Karpas-422 (cell line): ENCODE results near the gene MBD5. TPM values are rescaled to one million over a fixed set of nuclear protein-coding genes. Genes with fewer than 3 reads are reported as not detected.
A peak's percentile ranks its signal among the peaks of the same experiment; 100 is the strongest.

ENCODE experiments used
- DNase-seq: peaks from one replicate; pipeline ENCODE4 v3.0.0-alpha.2; 2015
- H2AFZ ChIP-seq: fragments of 200-600 bp; sonication (generic); 2 replicates; pipeline ENCODE4 v1.6.1; 2014; ENCODE audit warnings: antibody characterized with exemption, low read length, mixed read lengths
- H3K27ac ChIP-seq: fragments of 200-600 bp; sonication (generic); 2 replicates; pipeline ENCODE4 v1.5.1; 2014; ENCODE audit warnings: mild to moderate bottlenecking, low read length, moderate library complexity
- H3K27me3 ChIP-seq: fragments of 200-600 bp; sonication (generic); 2 replicates; pipeline ENCODE4 v1.6.1; 2014; ENCODE audit warnings: low read length, mixed read lengths
- H3K36me3 ChIP-seq: fragments of 200-600 bp; sonication (generic); 2 replicates; pipeline ENCODE4 v1.6.1; 2014; ENCODE audit warnings: low read length, mixed read lengths; ENCODE audit not compliant: insufficient read depth
- H3K4me1 ChIP-seq: fragments of 200-600 bp; sonication (generic); 2 replicates; pipeline ENCODE4 v1.6.1; 2014; ENCODE audit warnings: mild to moderate bottlenecking, low read length, mixed read lengths
- H3K4me2 ChIP-seq: fragments of 200-600 bp; sonication (generic); 2 replicates; pipeline ENCODE4 v1.6.1; 2014; ENCODE audit warnings: low read length, low read depth, mild to moderate bottlenecking; ENCODE audit not compliant: poor library complexity, severe bottlenecking
- H3K4me3 ChIP-seq: fragments of 200-600 bp; sonication (generic); 2 replicates; pipeline ENCODE4 v1.5.1; 2014; ENCODE audit warnings: mild to moderate bottlenecking, antibody characterized with exemption, low read length, mixed read lengths
- H3K79me2 ChIP-seq: fragments of 200-600 bp; sonication (generic); 2 replicates; pipeline ENCODE4 v1.6.1; 2014; ENCODE audit warnings: mild to moderate bottlenecking, low read length, mixed read lengths
- H3K9ac ChIP-seq: fragments of 200-600 bp; sonication (generic); 2 replicates; pipeline ENCODE4 v1.6.0; 2014; ENCODE audit warnings: low read length
- H3K9me2 ChIP-seq: fragments of 200-600 bp; sonication (generic), shearing (Covaris generic); replicated peaks from 2 replicates; pipeline ENCODE4 v1.6.0; 2014; ENCODE audit warnings: mild to moderate bottlenecking, low read length, moderate library complexity; ENCODE audit not compliant: insufficient read depth
- H3K9me3 ChIP-seq: fragments of 300-700, 200-600 bp; sonication (generic); 2 replicates; pipeline ENCODE4 v1.6.1; 2014; ENCODE audit warnings: low read length, mixed read lengths
- H4K20me1 ChIP-seq: fragments of 200-600 bp; sonication (generic); 2 replicates; pipeline ENCODE4 v1.6.1; 2014; ENCODE audit warnings: mild to moderate bottlenecking, antibody characterized with exemption, low read length, low read depth; ENCODE audit not compliant: insufficient read depth
- total RNA-seq: library from RNA; depleted of rRNA; stranded (reverse); fragments of >200 nt; shearing (Covaris generic); gene quantifications from 2 replicates; pipeline ENCODE4 v1.2.3, GENCODE V29; 2014; ENCODE audit warnings: low replicate concordance

MBD5 gene
- total RNA-seq, 1 experiment from 2014 or later = 64.7 TPM

DNA sequence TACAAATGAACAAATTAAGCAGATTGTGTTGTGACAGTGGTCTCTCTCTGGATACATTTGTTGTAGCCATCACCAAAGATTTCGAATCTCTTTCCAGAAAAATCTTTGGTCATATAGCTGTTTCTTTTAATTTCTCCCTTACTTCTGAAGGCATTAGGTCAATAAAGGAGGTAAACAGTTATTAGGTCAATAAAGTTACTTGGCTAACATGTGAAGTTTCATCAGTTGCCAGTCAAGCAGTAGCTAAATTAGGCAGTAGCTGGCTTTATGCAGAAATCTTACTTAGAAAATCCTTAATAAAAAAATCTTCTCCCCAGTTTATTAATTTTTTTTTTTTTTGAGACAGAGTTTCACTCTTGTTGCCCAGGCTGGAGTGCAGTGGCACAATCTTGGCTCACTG, 115.5 kb downstream of the MBD5 start:
- no peak for DNase-seq
- no peak overlapping the region for H3K4me2 ChIP-seq
- no peaks in the 10 kb centered on the region for H3K9me3 ChIP-seq
- H3K27me3 ChIP-seq = no peaks in the 10 kb centered on the region
- no peaks in the 10 kb centered on the region for H3K36me3 ChIP-seq
- H3K79me2 ChIP-seq = 0 out of 2 replicates have a peak, but pooled peaks cover 2% of the 10 kb centered on the region
- no peaks in the 10 kb centered on the region; the same call in 1 of the 2 replicates for H4K20me1 ChIP-seq
- H3K9ac ChIP-seq = no peak overlapping the region
- no peak overlapping the region for H3K27ac ChIP-seq
- H3K9me2 ChIP-seq = no peaks in the 10 kb centered on the region
- H3K4me3 ChIP-seq = no peak overlapping the region
- H3K4me1 ChIP-seq = peaks cover 5% of the 10 kb centered on the region
- H2AFZ ChIP-seq = no peak overlapping the region

DNA sequence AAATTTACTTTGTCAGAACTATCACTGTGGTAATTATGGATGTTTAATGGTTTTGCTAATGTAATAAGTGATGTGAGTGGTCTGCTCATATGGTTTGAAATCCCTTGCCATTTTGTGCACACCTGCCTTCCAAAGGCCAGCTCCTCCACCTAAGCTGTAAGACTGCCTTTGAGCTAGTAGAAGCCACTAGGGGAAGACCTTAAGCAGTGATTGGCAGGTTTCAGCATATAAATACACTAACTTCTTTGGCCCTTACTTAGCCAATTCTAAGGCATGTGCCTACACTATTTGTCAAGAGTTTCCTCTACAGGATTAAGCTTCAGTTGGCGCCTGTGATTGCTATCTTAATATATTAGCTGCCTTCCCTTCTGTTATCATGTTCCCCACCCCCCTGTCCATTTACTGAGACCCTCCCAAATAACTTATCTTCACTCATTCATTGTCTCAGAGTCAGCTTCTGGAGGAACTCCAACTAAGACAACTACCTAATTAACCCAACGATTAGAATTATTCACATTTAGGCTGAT, 141.1 kb downstream of the MBD5 start:
- Histone ChIP-seq H3K79me2 (no peaks in the 10 kb centered on the region), H3K27ac (no peak overlapping the region), H3K4me2 (no peak overlapping the region), H3K27me3 (no peaks in the 10 kb centered on the region), H3K9me3 (no peaks in the 10 kb centered on the region), H3K4me3 (no peak overlapping the region), H3K4me1 (no peaks in the 10 kb centered on the region), H4K20me1 (no peaks in the 10 kb centered on the region), H3K36me3 (no peaks in the 10 kb centered on the region), H3K9me2 (0 out of 2 replicates have a peak, but pooled peaks cover 4% of the 10 kb centered on the region), H3K9ac (no peak overlapping the region), H2AFZ (no peak overlapping the region)
- no peak for DNase-seq

DNA sequence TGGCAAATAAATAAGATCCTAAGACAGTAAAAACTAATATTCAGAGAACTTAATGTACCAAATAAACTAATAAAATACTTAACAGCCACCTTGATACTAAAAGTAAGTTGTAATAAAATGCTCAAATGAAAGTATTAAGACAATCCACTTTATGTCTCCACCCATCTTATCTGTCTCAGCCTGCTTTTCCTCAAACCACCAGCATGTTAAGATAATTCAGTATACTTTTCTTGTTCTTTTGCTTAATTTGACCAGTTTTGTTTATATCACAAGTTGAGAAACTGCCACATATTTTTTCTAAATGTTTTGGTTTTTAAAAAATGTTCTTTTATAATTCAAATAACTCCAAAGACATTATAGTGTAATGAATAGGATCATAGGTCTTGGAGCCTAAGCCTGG, 142.0 kb downstream of the MBD5 start:
- H3K36me3 ChIP-seq = no peaks in the 10 kb centered on the region
- no peaks in the 10 kb centered on the region for H3K79me2 ChIP-seq
- DNase-seq = no peak

DNA sequence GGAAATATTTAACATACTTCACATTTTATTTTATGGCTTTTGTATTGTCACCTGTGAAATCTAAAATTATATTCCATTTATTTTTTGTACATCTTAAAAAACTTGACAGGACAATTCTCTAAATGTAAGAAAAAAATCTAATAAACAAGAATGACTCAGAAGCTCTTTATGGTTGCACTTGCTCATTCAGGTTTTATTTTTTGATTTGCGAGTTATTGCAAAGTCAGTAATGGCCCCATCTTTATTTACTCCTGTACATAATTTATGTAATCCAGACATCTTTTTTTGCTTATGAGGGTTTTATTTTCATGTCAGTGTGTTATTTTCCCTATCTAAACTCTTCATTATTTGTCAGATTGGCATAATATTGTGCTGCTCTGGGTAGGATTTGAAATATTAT, 145.1 kb downstream of the MBD5 start:
- H3K4me2 ChIP-seq = no peak overlapping the region
- H3K9ac ChIP-seq = no peak overlapping the region
- H3K27me3 ChIP-seq = no peaks in the 10 kb centered on the region
- H4K20me1 ChIP-seq = no peaks in the 10 kb centered on the region
- 0 out of 2 replicates have a peak, but pooled peaks cover 4% of the 10 kb centered on the region for H3K9me2 ChIP-seq
- H3K4me3 ChIP-seq = no peak overlapping the region
- H3K4me1 ChIP-seq = no peaks in the 10 kb centered on the region
- no peak overlapping the region for H3K27ac ChIP-seq
- no peaks in the 10 kb centered on the region for H3K79me2 ChIP-seq
- H3K9me3 ChIP-seq = no peaks in the 10 kb centered on the region
- no peak for DNase-seq
- no peak overlapping the region for H2AFZ ChIP-seq
- H3K36me3 ChIP-seq = no peaks in the 10 kb centered on the region

More for the DNA sequence above, 142.0 kb downstream of the MBD5 start:
- Histone ChIP-seq H3K4me1 (no peaks in the 10 kb centered on the region), H3K9ac (no peak overlapping the region), H3K9me3 (no peaks in the 10 kb centered on the region), H4K20me1 (no peaks in the 10 kb centered on the region), H3K27ac (no peak overlapping the region), H3K4me2 (no peak overlapping the region), H3K27me3 (no peaks in the 10 kb centered on the region), H3K9me2 (0 out of 2 replicates have a peak, but pooled peaks cover 4% of the 10 kb centered on the region), H3K4me3 (no peak overlapping the region), H2AFZ (no peak overlapping the region)

DNA sequence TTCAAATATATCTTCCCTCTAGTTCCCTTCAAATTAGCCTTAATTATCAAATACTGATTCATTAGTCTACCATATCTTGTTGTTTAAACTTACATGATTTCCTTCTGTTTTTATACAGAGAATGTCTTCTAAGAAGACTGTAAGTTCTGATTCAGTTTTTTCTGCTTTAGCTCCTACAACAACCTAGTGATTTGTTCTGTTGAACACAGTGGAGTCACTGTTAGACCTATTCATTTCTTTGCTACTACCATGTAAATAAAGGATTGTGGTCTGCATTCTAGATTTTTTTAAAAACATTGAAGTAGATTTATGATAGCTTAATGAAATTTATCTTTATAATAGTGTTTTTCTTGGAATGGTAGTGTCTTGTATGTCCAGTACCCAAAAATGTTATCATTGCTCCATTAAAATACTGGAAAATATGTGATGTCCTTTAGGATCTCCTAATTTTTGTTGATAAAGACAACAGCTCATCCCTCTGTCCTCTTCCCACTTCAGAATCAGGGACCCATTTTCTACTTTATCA, 146.4 kb downstream of the MBD5 start:
- no peak overlapping the region for H3K4me3 ChIP-seq
- H3K9me3 ChIP-seq = no peaks in the 10 kb centered on the region
- H3K79me2 ChIP-seq = no peaks in the 10 kb centered on the region
- no peaks in the 10 kb centered on the region for H3K27me3 ChIP-seq
- H4K20me1 ChIP-seq = no peaks in the 10 kb centered on the region
- H3K4me2 ChIP-seq = no peak overlapping the region
- no peak overlapping the region for H3K27ac ChIP-seq
- DNase-seq = no peak
- no peak overlapping the region for H2AFZ ChIP-seq
- H3K4me1 ChIP-seq = no peaks in the 10 kb centered on the region
- 0 out of 2 replicates have a peak, but pooled peaks cover 4% of the 10 kb centered on the region for H3K9me2 ChIP-seq
- no peak overlapping the region for H3K9ac ChIP-seq
- no peaks in the 10 kb centered on the region for H3K36me3 ChIP-seq

DNA sequence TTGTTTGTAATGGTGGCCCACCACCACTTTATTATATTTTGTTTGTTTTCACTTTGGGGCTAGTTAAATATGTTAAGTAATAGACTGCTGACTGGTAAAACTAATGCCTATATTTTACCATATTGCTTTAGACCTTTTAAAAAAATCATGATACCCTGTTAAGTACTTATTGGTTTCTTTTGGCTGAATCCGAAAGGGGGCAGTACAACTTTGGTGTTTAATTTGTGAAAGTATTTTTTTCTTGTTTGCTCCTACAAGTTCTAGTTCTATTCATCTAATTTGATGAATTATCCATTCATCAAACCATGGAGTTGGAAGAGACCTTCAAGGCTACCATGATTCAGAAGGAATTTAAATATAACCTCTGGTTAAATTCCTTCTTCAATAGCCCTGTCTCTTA, 147.0 kb downstream of the MBD5 start:
- Histone ChIP-seq H4K20me1 (no peaks in the 10 kb centered on the region), H3K9me3 (no peaks in the 10 kb centered on the region), H3K27ac (no peak overlapping the region), H3K9me2 (0 out of 2 replicates have a peak, but pooled peaks cover 4% of the 10 kb centered on the region), H3K79me2 (no peaks in the 10 kb centered on the region), H3K9ac (no peak overlapping the region), H3K4me3 (no peak overlapping the region), H3K36me3 (no peaks in the 10 kb centered on the region), H3K4me2 (no peak overlapping the region), H3K27me3 (no peaks in the 10 kb centered on the region), H2AFZ (no peak overlapping the region), H3K4me1 (no peaks in the 10 kb centered on the region)
- peak; percentile 52 for DNase-seq

DNA sequence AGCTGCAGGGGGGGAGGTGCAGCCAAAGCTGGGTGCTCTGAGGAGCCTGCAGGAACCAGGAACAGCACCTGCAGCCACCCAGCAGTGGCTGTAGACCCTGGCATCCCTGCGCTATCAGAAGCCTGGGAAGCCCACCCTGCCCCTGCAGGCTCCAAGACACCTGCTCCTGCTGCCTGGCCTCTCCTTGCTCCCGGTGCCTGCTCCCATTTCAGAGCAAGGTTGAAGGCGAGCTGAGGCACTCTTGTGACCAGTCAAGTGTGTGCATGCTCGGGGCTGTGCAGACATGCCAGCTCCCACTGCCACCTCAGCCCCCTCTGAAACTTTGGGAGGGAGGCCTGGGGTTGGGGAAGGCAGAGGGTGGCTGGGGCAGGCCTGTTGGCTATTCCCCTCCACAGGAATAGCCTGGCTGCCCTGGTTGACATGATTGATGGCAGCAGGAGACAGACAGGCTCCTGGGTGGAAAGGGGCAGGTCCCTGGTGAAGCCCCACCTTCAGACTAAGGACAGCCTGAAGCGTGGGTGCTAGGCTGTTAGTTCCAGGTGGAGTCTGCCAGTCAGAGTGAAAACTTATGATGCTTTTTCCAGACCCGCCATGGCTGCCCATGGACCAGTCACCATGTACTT, 151.4 kb downstream of the MBD5 start:
- Histone ChIP-seq H3K27ac (no peak overlapping the region), H3K27me3 (no peaks in the 10 kb centered on the region), H3K36me3 (no peaks in the 10 kb centered on the region), H4K20me1 (no peaks in the 10 kb centered on the region), H3K4me2 (no peak overlapping the region), H3K9me2 (no peaks in the 10 kb centered on the region), H3K4me3 (no peak overlapping the region), H2AFZ (no peak overlapping the region), H3K79me2 (no peaks in the 10 kb centered on the region), H3K9me3 (no peaks in the 10 kb centered on the region), H3K9ac (no peak overlapping the region), H3K4me1 (no peaks in the 10 kb centered on the region)
- no peak for DNase-seq

DNA sequence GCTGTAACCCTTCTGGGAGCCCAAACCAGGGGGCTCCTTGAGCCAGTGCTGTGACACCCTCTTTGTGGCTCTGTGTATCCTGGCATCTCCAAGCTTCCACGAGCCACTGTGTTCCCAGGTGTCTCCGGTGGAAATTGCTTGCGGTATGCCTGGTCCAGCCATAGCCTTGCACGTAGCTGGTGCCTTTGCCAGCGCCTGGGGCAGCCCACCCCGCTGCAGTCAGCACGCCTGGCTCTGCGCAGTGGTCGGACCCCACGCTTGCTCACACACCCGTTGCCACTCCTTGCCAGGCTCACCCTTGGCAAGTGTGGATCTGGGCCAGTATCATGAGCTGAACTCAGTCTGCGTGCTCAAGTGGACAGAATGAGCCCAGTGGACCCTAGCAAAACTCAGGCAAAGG, 152.3 kb downstream of the MBD5 start:
- Histone ChIP-seq H3K79me2 (no peaks in the 10 kb centered on the region), H3K9me2 (no peaks in the 10 kb centered on the region), H3K9me3 (no peaks in the 10 kb centered on the region), H3K9ac (no peak overlapping the region), H4K20me1 (no peaks in the 10 kb centered on the region), H3K36me3 (no peaks in the 10 kb centered on the region), H3K4me3 (no peak overlapping the region), H3K4me2 (no peak overlapping the region), H3K27ac (no peak overlapping the region), H3K4me1 (no peaks in the 10 kb centered on the region), H2AFZ (no peak overlapping the region), H3K27me3 (no peaks in the 10 kb centered on the region)
- no peak for DNase-seq
